Common myeloid progenitor, CD34-positive (primary cell): ENCODE data around the gene PRDX6.
"Not testable (repeated sequence)": the region's sequence is repeated elsewhere in the genome, so short reads cannot be mapped to it uniquely, and the experiment has no call there.

Experiments used
- CTCF ChIA-PET: fragments of 350-600 bp; sonication (Branson Sonifier 250); formaldehyde crosslinking; loops from one replicate; lab custom pipeline; 2021; ENCODE audit warnings: antibody characterized with exemption; lab: Charles Lee
- POLR2A ChIA-PET: fragments of 350-600 bp; sonication (Branson Sonifier 250); formaldehyde crosslinking; loops from one replicate; lab custom pipeline; 2021; ENCODE audit warnings: antibody characterized with exemption; lab: Charles Lee
- DNase-seq, 3 donors: peaks; one replicate each; pipeline versions ENCODE4 v3.0.0 to v3.0.0-alpha.2; 2013
- H3K27ac ChIP-seq, 2 experiments: 1 replicate in 1 of 2; 2 replicates in 1 of 2; pipeline ENCODE4 v1.7.0; 2013; ENCODE audit warnings: inconsistent platforms in 2 of 2, low read length in 2 of 2, mild to moderate bottlenecking in 2 of 2, low read depth in 1 of 2, moderate library complexity in 1 of 2; ENCODE audit not compliant: severe bottlenecking in 2 of 2, insufficient read depth in 1 of 2, poor library complexity in 1 of 2
- H3K27me3 ChIP-seq, 5 experiments: replicated peaks in 2 of 5; 1 replicate in 3 of 5; 2 replicates in 2 of 5; pipeline versions ENCODE4 v1.6.1 to v1.7.0; 2013; ENCODE audit warnings: low read length in 4 of 5, mild to moderate bottlenecking in 2 of 5, moderate library complexity in 2 of 5, inconsistent platforms in 1 of 5; ENCODE audit not compliant: insufficient read depth in 5 of 5, control insufficient read depth in 4 of 5
- H3K36me3 ChIP-seq, 4 experiments: 1 replicate in 2 of 4; 2 replicates in 2 of 4; pipeline versions ENCODE4 v1.6.1 to v1.7.0; 2013; ENCODE audit warnings: low read length in 3 of 4, control low read depth in 1 of 4, mild to moderate bottlenecking in 1 of 4; ENCODE audit not compliant: control insufficient read depth in 4 of 4, insufficient read depth in 4 of 4
- H3K4me1 ChIP-seq, 4 experiments: 1 replicate in 3 of 4; 2 replicates in 1 of 4; pipeline versions ENCODE4 v1.6.1 to v1.7.1; 2013; ENCODE audit warnings: low read length in 3 of 4, mild to moderate bottlenecking in 3 of 4, control low read depth in 1 of 4, inconsistent platforms in 1 of 4, moderate library complexity in 1 of 4; ENCODE audit not compliant: control insufficient read depth in 4 of 4, insufficient read depth in 4 of 4; ENCODE audit errors: control extremely low read depth in 1 of 4
- H3K4me3 ChIP-seq, 7 experiments: 1 replicate in 4 of 7; 2 replicates in 3 of 7; pipeline versions ENCODE4 v1.5.1 to v1.7.0; 2013; ENCODE audit warnings: mild to moderate bottlenecking in 7 of 7, low read length in 6 of 7, moderate library complexity in 6 of 7, inconsistent platforms in 2 of 7, low read depth in 2 of 7, control low read depth in 1 of 7; ENCODE audit not compliant: insufficient read depth in 4 of 7, control insufficient read depth in 1 of 7; ENCODE audit errors: extremely low read depth in 1 of 7
- H3K9me3 ChIP-seq, 5 experiments: 1 replicate in 4 of 5; 2 replicates in 1 of 5; pipeline versions ENCODE4 v1.6.1 to v1.7.1; 2013; ENCODE audit warnings: low read length in 4 of 5, mild to moderate bottlenecking in 2 of 5, inconsistent platforms in 1 of 5, low read depth in 1 of 5, moderate library complexity in 1 of 5; ENCODE audit not compliant: control insufficient read depth in 4 of 5, insufficient read depth in 2 of 5; ENCODE audit errors: control extremely low read depth in 1 of 5
- WGBS: methylation state at CpG from one replicate; pipeline ENCODE4 v1.1.5; 2013; ENCODE audit not compliant: insufficient coverage; 5-methylcytosine and 5-hydroxymethylcytosine counted together

The PRDX6 gene

DNA sequence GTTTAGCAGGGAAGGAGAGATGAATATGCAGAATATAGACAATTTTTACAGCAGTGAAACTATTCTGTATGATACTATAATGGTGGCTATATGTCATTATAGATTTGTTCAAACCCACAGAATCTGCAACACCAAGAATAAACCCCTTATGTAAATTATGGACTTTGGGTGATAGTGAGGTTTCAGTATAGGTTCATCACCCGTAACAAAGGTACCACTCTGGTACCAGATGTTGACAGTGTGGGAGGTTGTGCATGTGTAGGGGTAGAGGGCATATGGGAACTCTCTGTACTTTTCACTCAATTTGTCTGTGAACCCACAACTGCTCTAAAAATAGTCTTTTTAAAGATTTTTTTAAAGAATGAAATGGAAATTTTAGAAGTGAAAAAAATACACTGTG is 29.9 kb upstream of the PRDX6 start:
- peaks cover 0 to 9% (median 5%) of the 10 kb centered on the region in 4 experiments for H3K36me3 ChIP-seq
- H3K4me1 ChIP-seq, result no peaks in the 10 kb centered on the region
- H3K4me3 ChIP-seq, result no peak overlapping the region
- H3K9me3 ChIP-seq, result peaks cover 3 to 40% (median 19%) of the 10 kb centered on the region in 5 experiments
- CTCF ChIA-PET, result no interaction called here
- DNase-seq, result no peak
- no peak overlapping the region for H3K27ac ChIP-seq
- WGBS, result 100% methylated on average over 1 of the region's 1 CpG
- H3K27me3 ChIP-seq, result no peaks in the 10 kb centered on the region
- POLR2A ChIA-PET, result no interaction called here

DNA sequence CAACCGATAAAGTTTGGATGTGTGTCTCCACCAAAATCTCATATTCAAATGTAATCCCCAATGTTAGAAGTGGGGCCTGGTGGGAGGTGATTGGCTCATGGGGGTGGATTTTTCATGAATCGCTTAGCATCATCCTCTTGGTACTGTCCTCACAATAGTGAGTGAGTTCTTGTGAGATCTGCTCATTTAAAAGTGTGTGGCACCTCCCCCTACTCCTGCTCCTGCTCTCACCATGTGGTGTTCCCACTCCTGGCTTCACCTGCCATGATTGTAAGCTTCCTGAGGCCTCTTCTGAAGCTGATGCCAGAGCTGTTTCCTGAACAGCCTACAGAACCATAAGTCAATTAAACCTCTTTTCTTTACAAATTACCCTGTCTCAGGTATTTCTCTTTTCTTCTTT is 28.2 kb upstream of the PRDX6 start:
- ChIA-PET CTCF (no interaction called here), POLR2A (no interaction called here)
- WGBS, result no CpG with 5 or more reads among the region's 2 CpGs
- Histone ChIP-seq H3K36me3 (peaks cover 0 to 9% (median 7%) of the 10 kb centered on the region in 4 experiments), H3K27ac (no peak overlapping the region), H3K4me1 (no peaks in the 10 kb centered on the region), H3K9me3 (peaks cover 3 to 35% (median 19%) of the 10 kb centered on the region in 5 experiments), H3K27me3 (no peaks in the 10 kb centered on the region), H3K4me3 (no peak overlapping the region)
- no peak for DNase-seq

DNA sequence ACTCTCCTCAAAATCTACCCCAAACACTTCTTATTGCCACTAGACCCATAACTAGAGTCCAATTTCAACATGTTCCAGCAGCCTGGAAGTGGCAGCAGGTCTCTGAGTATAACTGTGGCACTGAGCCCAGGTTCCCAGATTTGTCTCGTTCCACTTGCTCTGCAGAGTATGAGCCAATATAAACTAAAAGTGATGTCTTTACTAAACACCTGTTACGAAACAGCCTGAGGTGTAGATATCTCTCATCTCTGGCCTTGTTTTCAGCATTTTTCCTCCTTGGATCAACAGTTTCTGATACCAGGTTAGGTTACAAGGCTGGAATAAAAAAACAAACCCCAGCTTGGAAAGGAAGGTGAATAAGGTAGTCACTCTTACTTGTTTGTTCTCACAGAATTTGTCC is 25.2 kb upstream of the PRDX6 start:
- H3K27ac ChIP-seq, result no peak overlapping the region
- H3K4me3 ChIP-seq, result no peak overlapping the region
- WGBS, result 96% methylated on average over 2 of the region's 2 CpGs
- H3K9me3 ChIP-seq, result peaks cover 0 to 12% (median 7%) of the 10 kb centered on the region in 5 experiments
- no peaks in the 10 kb centered on the region for H3K4me1 ChIP-seq
- POLR2A ChIA-PET, result no interaction called here
- DNase-seq, result no peak
- H3K36me3 ChIP-seq, result peaks cover 0 to 7% (median 5%) of the 10 kb centered on the region in 4 experiments
- CTCF ChIA-PET, result interaction anchor here (1.3 kb wide), 1 partner anchor 11 kb away, joined by 3 read pairs; no protein-coding TSS in a partner anchor
- no peaks in the 10 kb centered on the region for H3K27me3 ChIP-seq

DNA sequence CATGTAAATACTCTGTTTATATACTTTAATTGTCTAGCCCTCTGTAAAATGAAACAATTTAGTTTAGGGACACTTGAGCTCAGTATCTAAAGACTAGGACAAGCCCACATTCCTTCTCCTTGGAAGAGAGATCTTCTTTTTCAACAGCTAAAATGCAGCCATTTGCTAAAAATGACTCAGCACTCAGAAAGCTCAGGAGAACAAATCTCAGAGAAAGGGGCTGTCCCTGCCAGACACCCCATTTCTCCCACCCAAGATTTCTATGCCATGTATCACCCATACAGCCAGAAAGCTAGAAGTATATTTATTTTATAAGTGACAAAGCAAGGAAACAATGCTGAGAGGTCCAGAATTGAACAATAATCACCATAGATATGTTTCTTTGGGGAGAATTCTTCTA is 23.2 kb upstream of the PRDX6 start:
- H3K9me3 ChIP-seq, result peaks cover 0 to 5% (median 3%) of the 10 kb centered on the region in 5 experiments
- no peak for DNase-seq
- H3K4me1 ChIP-seq, result no peaks in the 10 kb centered on the region
- H3K4me3 ChIP-seq, result no peak overlapping the region
- CTCF ChIA-PET, result no interaction called here
- no peaks in the 10 kb centered on the region for H3K27me3 ChIP-seq
- H3K27ac ChIP-seq, result no peak overlapping the region
- H3K36me3 ChIP-seq, result peaks cover 0 to 5% (median 4%) of the 10 kb centered on the region in 4 experiments
- POLR2A ChIA-PET, result no interaction called here

DNA sequence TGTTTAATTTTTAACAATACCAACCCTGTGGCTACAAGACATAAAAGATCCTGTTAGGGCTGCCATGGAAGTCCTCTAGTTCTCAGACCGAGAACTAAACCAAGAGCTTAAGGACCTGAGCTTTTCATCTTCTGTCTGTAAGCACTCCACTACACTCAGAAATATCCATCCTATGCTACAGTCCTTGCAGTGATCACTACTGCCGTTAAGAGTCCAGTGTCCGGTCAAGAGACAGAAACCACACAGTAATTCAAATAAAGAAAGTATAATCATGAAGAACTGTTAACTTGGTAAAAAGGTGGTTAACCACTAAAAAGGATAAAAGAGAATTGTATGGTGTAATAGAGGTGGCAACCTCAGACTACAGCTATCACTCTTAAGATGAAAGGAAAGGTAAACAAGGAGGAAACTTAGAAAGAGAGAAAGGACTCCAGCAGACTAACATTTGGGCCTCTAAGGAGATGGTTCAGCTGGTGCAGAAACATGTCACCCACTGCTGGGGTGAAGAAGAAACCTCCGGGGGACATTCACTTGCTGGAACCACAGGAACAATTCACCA is 22.1 kb upstream of the PRDX6 start:
- H3K36me3 ChIP-seq, result peaks cover 0 to 7% (median 3%) of the 10 kb centered on the region in 4 experiments
- whole genome bisulfite sequencing, result 95% methylated on average over 2 of the region's 4 CpGs
- POLR2A ChIA-PET, result no interaction called here
- CTCF ChIA-PET, result interaction anchor here (0.6 kb wide), 1 partner anchor 10 kb away, joined by 3 read pairs; no protein-coding TSS in a partner anchor
- H3K27me3 ChIP-seq, result no peaks in the 10 kb centered on the region
- no peak overlapping the region for H3K4me3 ChIP-seq
- DNase-seq, result no peak
- H3K27ac ChIP-seq, result no peak overlapping the region
- H3K4me1 ChIP-seq, result peaks cover 0 to 4% (median 0%) of the 10 kb centered on the region in 4 experiments
- peaks cover 0 to 5% (median 2%) of the 10 kb centered on the region in 5 experiments for H3K9me3 ChIP-seq

DNA sequence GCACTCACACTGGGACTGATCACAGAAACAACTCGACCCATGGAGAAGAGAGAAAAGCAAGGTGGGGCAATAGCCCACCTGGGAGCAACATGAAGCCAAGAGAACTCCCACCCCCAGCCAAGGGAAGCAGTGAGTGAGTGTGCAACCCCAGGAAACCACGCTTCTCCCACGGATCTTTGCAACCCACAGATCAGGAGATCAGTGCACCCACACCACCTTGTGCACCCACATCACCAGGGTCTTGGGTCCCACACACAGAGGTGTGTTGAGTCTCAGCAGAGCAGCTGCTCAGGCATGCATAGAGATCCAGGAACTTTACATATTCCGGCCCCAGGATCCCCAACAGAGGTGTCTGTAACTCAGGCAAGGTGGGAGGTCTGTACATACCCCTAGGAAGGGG is 17.2 kb upstream of the PRDX6 start:
- H3K9me3 ChIP-seq, result peaks cover 0 to 14% (median 2%) of the 10 kb centered on the region in 5 experiments
- DNase-seq, result no peak
- no peaks in the 10 kb centered on the region for H3K27me3 ChIP-seq
- no peak overlapping the region for H3K27ac ChIP-seq
- H3K4me1 ChIP-seq, result peaks cover 0 to 4% (median 0%) of the 10 kb centered on the region in 4 experiments
- H3K4me3 ChIP-seq, result no peak overlapping the region
- ChIA-PET POLR2A (no interaction called here), CTCF (no interaction called here)
- peaks cover 7 to 25% (median 12%) of the 10 kb centered on the region in 4 experiments for H3K36me3 ChIP-seq
- WGBS, result 66% methylated on average over 4 of the region's 4 CpGs

DNA sequence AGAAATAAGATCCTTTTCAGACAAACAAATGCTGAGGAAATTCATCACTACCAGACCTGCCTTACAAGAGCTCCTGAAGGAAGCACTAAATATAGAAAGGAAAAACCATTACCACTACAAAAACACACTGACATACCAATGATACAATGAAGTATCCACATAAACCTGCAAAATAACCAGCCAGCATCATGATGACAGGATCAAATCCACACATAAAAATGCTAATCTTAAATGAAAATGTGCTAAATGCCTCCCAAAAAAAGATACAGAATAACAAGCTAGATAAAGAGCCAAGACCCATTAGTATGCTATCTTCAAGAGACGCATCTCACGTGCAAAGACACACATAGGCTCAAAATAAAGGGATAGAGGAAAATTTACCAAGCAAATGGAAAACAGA is 14.5 kb upstream of the PRDX6 start:
- H3K9me3 ChIP-seq, result peaks cover 0 to 16% (median 2%) of the 10 kb centered on the region in 5 experiments
- WGBS, result 100% methylated on average over 1 of the region's 2 CpGs
- H3K4me3 ChIP-seq, H3K27me3 ChIP-seq, DNase-seq, H3K27ac ChIP-seq, H3K4me1 ChIP-seq, POLR2A ChIA-PET: not testable (repeated sequence)
- CTCF ChIA-PET, result interaction anchor here (1.0 to 2.2 kb wide), 3 partner anchors 10 to 33 kb away, joined by 3 to 5 read pairs (median 3); no protein-coding TSS in a partner anchor
- H3K36me3 ChIP-seq, result peaks cover 7 to 27% (median 13%) of the 10 kb centered on the region in 4 experiments
